Activated naive CD8-positive, alpha-beta T cell treated with anti-CD3 and anti-CD28 coated beads, Interleukin-2, amount 10 ng/mL, durations not matched to agents 7 days and 5 days (primary cell): Measurements from ENCODE around the gene PDCD2L. TPM values are rescaled to one million over a fixed set of nuclear protein-coding genes. Genes with fewer than 3 reads are reported as not detected.
A peak's percentile ranks its signal among the peaks of the same experiment; 100 is the strongest.
"Not testable (repeated sequence)": the region's sequence is repeated elsewhere in the genome, so short reads cannot be mapped to it uniquely, and the experiment has no call there.

Experiments
- ATAC-seq: fragments of 150-1000 bp; cut with Tn5 transposase; one replicate; pipeline ENCODE4 v1.10.0; 2021; ENCODE audit warnings: low read depth, moderate library complexity
- POLR2A ChIA-PET: fragments of 350-600 bp; sonication (Branson Sonifier 250); formaldehyde crosslinking; loops from one replicate; lab custom pipeline; 2021; ENCODE audit warnings: antibody characterized with exemption; lab: Charles Lee
- DNase-seq: peaks from one replicate; pipeline ENCODE4 v3.0.0; 2021
- H3K27ac Mint-ChIP-seq: one replicate; pipeline ENCODE4 v1.8.0; 2022; ENCODE audit warnings: mild to moderate bottlenecking, mixed read lengths
- H3K27me3 Mint-ChIP-seq: one replicate; pipeline ENCODE4 v1.8.0; 2022; ENCODE audit warnings: mild to moderate bottlenecking, moderate library complexity, mixed read lengths
- H3K36me3 Mint-ChIP-seq: one replicate; pipeline ENCODE4 v1.8.0; 2021; ENCODE audit warnings: mild to moderate bottlenecking, mixed read lengths
- H3K4me1 Mint-ChIP-seq: one replicate; pipeline ENCODE4 v1.8.0; 2021; ENCODE audit warnings: mixed read lengths
- H3K4me3 Mint-ChIP-seq: one replicate; pipeline ENCODE4 v1.8.0; 2022; ENCODE audit warnings: mild to moderate bottlenecking, moderate library complexity, mixed read lengths
- H3K9me3 Mint-ChIP-seq: one replicate; pipeline ENCODE4 v1.8.0; 2021; ENCODE audit warnings: mixed read lengths
- total RNA-seq, 2 experiments: library from RNA; stranded (reverse); gene quantifications; one replicate each; pipeline ENCODE4 v1.2.3, GENCODE V29; 2021

PDCD2L gene
- total RNA-seq, 2 experiments from 2014 or later = 9.4 to 13.3 TPM

DNA sequence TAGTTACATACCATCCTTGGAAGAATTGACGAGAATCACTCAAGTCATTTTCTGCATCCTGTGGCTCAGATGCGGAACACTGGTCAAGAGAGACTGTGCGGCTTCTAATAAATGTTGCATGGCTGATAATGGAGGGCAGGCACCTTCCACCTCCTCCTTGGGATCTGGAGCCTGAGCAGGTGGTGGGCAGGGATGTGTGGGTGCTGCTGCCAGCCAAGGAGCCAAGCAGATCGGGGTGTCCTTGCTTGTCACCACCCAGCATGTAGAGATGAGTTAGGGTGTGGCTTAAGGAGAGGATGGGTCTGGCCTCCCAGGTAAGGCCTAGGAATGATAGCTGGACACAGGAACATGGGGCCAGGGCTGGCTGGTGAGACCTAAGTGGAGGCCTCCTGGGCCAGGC lies 21.7 kb upstream of the PDCD2L start:
- Mint-ChIP-seq H3K27me3 (no peaks in the 10 kb centered on the region), H3K9me3 (no peaks in the 10 kb centered on the region), H3K4me1 (peaks cover 6% of the 10 kb centered on the region), H3K36me3 (peaks cover 45% of the 10 kb centered on the region), H3K4me3 (no peak overlapping the region), H3K27ac (no peak overlapping the region)
- no peak for ATAC-seq
- DNase-seq = no peak
- POLR2A ChIA-PET = no interaction called here

DNA sequence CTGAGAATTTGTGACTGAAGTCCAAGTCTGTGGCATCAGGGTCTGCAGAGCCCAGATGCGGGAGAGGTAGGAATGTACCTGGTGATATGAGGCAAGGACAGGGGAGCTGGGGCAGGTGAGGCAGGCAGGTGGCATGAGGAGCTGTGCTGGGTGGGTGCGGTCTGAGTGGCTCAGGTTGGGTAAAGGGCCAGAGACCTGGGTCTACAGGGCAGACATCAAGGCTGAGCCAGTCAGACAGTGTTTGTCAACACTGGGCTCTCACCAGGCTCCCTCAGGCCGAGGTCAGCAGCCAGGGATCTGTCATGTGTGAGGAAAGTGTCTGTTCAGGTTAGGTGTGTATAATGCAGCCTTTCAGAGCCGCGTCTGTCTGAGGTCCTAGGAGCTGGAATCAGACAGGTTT lies 20.6 kb upstream of the PDCD2L start:
- H3K27ac Mint-ChIP-seq = peak overlapping the region; percentile 63
- DNase-seq (no peak), ATAC-seq (no peak)
- H3K9me3 Mint-ChIP-seq = no peaks in the 10 kb centered on the region
- POLR2A ChIA-PET = no interaction called here
- no peaks in the 10 kb centered on the region for H3K27me3 Mint-ChIP-seq
- H3K4me3 Mint-ChIP-seq = no peak overlapping the region
- peaks cover 46% of the 10 kb centered on the region for H3K36me3 Mint-ChIP-seq
- peaks cover 6% of the 10 kb centered on the region for H3K4me1 Mint-ChIP-seq

DNA sequence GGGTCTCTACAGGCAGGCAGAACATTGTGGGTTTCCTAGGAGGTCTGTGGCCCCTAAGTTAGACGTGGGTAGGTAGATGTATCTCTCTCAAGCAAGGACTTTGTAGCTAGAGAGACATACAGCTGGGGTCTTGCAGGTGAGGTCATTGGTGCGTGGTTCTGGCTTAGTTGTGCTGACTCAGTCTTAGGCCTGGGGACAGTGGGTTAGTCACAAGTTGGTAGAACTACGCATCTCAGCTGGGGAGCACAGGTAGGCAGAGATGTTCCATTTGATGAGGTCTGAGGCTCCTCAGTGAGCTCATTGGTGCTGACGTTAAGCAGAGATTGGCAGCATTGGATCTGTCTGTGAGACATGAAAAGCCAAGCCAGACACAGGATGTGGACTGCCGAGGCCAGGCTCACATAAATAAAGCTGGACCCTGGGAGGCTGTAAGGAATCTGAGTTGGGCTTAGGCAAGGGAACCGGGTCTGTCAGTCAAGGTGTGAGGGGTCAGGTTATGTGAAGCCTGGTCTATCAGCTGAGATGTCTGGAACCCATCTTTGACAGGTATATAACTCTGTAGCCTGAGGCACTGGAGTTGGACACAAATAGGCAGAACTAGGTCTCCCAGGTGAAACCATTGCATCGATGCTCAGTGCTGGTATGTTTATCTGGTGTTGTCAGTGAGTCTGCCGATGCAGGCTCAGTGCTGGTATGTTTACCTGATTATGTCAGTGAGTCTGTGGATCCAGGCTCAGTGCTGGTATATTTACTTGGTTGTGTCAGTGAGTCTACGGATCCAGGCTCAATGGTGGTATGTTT lies 17.4 kb upstream of the PDCD2L start:
- Mint-ChIP-seq H3K4me3 (no peak overlapping the region), H3K9me3 (no peaks in the 10 kb centered on the region), H3K4me1 (peaks cover 6% of the 10 kb centered on the region), H3K27ac (peak overlapping the region; percentile 59), H3K27me3 (no peaks in the 10 kb centered on the region), H3K36me3 (peaks cover 41% of the 10 kb centered on the region)
- POLR2A ChIA-PET = no interaction called here
- no peak for ATAC-seq
- no peak for DNase-seq

DNA sequence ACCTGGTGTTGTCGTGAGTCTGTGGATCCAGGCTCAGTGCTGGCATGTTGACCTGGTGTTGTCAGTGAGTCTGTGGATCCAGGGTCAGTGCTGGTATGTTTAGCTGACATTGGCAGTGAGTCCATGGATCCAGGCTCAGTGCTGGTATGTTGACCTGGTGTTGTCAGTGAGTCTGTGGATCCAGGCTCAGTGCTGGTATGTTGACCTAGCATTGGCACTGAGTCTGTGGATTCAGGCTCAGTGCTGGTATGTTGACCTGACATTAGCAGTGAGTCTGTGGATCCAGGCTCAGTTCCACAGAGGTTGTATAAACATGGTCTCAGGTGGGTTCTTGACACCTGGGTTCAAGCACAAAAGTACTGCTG lies 16.8 kb upstream of the PDCD2L start:
- no peak overlapping the region for H3K4me3 Mint-ChIP-seq
- peaks cover 6% of the 10 kb centered on the region for H3K4me1 Mint-ChIP-seq
- POLR2A ChIA-PET = no interaction called here
- peaks cover 40% of the 10 kb centered on the region for H3K36me3 Mint-ChIP-seq
- ATAC-seq (no peak), DNase-seq (no peak)
- no peaks in the 10 kb centered on the region for H3K9me3 Mint-ChIP-seq
- H3K27ac Mint-ChIP-seq = no peak overlapping the region
- H3K27me3 Mint-ChIP-seq = no peaks in the 10 kb centered on the region

DNA sequence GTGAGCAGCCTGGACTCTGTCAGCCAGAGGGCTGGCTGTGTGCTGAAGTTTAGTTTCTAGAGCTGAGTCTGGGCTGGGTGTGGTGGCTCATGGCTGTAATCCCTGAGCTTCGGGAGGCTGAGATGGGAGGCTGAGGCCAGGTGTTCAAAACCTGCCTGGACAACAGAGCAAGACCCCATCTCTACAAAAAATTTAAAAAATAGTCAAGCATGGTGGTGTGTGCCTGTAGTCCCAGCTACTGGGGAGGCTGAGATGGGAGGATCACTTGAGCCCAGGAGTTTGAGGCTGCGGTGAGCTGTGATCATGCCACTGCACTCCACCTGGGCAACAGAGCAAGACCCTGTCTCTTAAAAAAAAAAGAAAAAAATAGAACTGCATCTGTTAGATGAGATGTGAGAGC lies 15.5 kb upstream of the PDCD2L start:
- H3K4me3 Mint-ChIP-seq, H3K4me1 Mint-ChIP-seq, H3K9me3 Mint-ChIP-seq, ATAC-seq, DNase-seq, H3K27ac Mint-ChIP-seq, POLR2A ChIA-PET, H3K27me3 Mint-ChIP-seq: not testable (repeated sequence)
- H3K36me3 Mint-ChIP-seq = peaks cover 27% of the 10 kb centered on the region

DNA sequence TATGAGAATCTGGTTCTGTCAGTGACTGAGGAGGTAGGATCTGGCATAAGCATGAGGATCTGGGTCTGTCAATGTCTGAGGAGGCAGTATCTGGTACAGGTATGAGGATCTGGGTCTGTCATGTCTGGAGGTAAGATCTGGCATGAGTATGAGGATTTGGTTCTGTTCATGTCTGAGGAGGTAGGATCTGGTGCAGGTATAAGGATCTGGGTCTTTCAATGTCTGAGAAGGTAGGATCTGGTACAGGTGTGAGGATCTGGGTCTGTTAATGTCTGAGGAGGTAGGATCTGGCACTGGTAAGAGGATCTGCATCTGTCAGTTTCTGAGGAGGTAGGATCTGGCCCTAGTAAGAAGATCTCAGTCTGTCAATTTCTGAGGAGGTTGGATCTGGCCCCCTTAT lies 12.4 kb upstream of the PDCD2L start:
- no peak overlapping the region for H3K4me3 Mint-ChIP-seq
- POLR2A ChIA-PET = no interaction called here
- H3K27me3 Mint-ChIP-seq = no peaks in the 10 kb centered on the region
- no peaks in the 10 kb centered on the region for H3K4me1 Mint-ChIP-seq
- DNase-seq (no peak), ATAC-seq (no peak)
- no peak overlapping the region for H3K27ac Mint-ChIP-seq
- H3K9me3 Mint-ChIP-seq = no peaks in the 10 kb centered on the region
- H3K36me3 Mint-ChIP-seq = peaks cover 8% of the 10 kb centered on the region

DNA sequence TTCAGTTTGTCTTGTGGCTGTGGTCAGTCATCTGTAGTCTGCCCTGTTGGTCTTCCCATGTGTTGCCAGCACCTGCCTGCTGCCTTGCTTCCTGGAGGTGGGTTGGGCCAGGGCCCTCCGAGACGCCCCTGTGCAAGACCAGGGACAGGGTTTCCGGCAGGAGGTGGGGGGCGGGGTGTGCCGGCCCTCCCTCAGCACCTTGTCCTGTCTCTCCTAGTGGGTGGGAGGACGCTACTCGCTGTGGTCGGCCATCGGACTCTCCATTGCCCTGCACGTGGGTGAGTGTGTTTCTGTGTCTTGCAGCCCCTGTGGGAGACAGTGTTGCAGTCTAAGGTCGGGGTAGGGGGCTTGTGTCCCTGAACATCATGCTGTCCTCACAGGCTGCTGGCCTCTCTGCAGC lies 11.2 kb upstream of the PDCD2L start:
- Mint-ChIP-seq H3K4me3 (no peak overlapping the region), H3K4me1 (peaks cover 1% of the 10 kb centered on the region), H3K9me3 (no peaks in the 10 kb centered on the region), H3K27me3 (no peaks in the 10 kb centered on the region), H3K27ac (no peak overlapping the region), H3K36me3 (peaks cover 11% of the 10 kb centered on the region)
- POLR2A ChIA-PET = no interaction called here
- ATAC-seq (no peak), DNase-seq (no peak)

DNA sequence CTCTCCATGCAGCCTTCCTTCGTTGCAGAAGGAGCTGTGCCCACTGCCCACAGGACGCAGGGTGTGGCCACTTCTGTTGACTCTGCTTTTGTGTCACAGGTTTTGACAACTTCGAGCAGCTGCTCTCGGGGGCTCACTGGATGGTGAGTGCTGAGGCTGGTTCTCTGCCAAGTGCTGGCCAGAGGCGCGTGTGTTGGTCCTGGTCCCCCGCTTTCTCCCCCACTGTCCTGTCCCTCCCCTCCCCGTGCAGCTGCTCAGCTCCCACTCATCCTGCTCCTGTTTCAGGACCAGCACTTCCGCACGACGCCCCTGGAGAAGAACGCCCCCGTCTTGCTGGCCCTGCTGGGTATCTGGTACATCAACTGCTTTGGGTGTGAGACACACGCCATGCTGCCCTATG lies 10.6 kb upstream of the PDCD2L start:
- peaks cover 13% of the 10 kb centered on the region for H3K36me3 Mint-ChIP-seq
- no peaks in the 10 kb centered on the region for H3K9me3 Mint-ChIP-seq
- POLR2A ChIA-PET = no interaction called here
- ATAC-seq = no peak
- H3K27ac Mint-ChIP-seq = no peak overlapping the region
- no peak for DNase-seq
- H3K27me3 Mint-ChIP-seq = no peaks in the 10 kb centered on the region
- no peak overlapping the region for H3K4me3 Mint-ChIP-seq
- H3K4me1 Mint-ChIP-seq = peaks cover 1% of the 10 kb centered on the region

DNA sequence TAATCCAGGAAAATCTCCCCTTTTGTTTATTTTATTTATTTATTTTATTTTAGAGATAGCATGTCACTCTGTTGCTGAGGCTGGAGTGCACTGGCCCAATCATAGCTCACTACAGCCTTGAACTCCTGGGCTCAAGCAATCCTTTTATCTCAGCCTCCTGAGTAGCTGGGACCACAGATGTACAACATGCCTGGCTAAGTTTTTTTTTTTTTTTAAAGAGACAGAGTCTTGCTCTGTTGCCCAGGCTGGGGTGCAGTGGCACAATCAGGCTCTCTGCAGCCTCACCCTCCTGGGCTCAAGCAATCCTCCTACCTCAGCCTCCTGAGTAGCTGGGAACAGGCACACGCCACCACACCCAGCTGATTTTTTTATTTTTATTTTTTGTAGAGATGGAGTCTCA lies 6.3 kb upstream of the PDCD2L start:
- no peaks in the 10 kb centered on the region for H3K27me3 Mint-ChIP-seq
- H3K4me1 Mint-ChIP-seq = peaks cover 4% of the 10 kb centered on the region
- POLR2A ChIA-PET = interaction anchor here (0.7 kb wide), 1 partner anchor 13 kb away, joined by 4 read pairs; no protein-coding TSS in a partner anchor
- no peak overlapping the region for H3K27ac Mint-ChIP-seq
- no peak for ATAC-seq
- H3K9me3 Mint-ChIP-seq = no peaks in the 10 kb centered on the region
- H3K36me3 Mint-ChIP-seq = peaks cover 29% of the 10 kb centered on the region
- no peak for DNase-seq
- no peak overlapping the region for H3K4me3 Mint-ChIP-seq

DNA sequence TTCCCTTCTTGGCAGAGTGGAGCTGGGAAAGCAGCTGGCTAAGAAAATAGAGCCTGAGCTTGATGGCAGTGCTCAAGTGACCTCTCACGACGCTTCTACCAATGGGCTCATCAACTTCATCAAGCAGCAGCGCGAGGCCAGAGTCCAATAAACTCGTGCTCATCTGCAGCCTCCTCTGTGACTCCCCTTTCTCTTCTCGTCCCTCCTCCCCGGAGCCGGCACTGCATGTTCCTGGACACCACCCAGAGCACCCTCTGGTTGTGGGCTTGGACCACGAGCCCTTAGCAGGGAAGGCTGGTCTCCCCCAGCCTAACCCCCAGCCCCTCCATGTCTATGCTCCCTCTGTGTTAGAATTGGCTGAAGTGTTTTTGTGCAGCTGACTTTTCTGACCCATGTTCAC lies 4.3 kb upstream of the PDCD2L start:
- no peak for DNase-seq
- Mint-ChIP-seq H3K4me3 (no peak overlapping the region), H3K9me3 (no peaks in the 10 kb centered on the region), H3K27me3 (no peaks in the 10 kb centered on the region), H3K27ac (no peak overlapping the region), H3K36me3 (peaks cover 29% of the 10 kb centered on the region), H3K4me1 (peaks cover 13% of the 10 kb centered on the region)
- ATAC-seq = no peak
- POLR2A ChIA-PET = no interaction called here

DNA sequence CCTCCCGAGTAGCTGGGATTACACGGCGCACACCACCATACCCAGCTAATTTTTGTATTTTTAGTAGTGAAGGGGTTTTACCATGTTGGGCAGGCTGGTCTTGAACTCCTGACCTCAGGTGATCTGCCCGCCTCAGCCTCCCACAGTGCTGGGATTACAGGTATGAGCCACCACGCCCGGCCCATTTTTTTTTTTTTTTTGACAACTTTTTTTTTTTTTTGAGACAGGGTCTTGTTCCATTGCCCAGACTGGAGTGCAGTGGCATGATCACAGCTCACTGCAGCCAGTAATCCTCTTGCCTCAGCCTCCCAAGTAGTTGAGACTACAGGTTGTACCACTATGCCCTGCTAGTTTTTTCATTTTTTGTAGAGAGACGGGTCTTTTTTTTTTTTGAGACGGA lies 3.4 kb upstream of the PDCD2L start:
- ATAC-seq, DNase-seq, H3K27ac Mint-ChIP-seq, H3K27me3 Mint-ChIP-seq, H3K4me3 Mint-ChIP-seq, POLR2A ChIA-PET, H3K9me3 Mint-ChIP-seq: not testable (repeated sequence)
- Mint-ChIP-seq H3K4me1 (peaks cover 15% of the 10 kb centered on the region), H3K36me3 (peaks cover 27% of the 10 kb centered on the region)

DNA sequence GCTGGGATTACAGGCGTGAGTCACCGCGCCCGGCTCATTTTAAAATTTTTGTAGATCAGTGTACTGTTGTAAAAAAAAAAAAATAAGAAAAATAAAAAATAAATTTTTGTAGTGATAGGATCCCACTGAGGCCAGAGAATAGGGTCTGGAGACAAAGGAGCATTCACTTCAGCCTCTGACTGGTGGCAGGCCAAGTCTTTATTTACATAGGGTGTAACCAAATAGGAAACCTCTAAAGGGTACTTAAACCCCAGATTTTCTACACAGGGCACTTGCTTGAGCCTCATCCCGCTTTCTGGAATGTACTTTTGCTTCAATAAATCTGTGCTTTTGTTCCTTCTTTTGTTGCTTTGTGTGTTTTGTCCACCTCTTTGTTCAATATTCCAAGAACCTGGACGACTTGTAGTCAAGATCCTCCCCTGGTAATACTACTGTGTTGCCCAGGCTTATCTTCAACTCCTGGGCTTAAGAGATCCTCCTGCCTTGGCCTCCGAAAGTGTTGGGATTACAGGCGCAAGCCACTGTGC lies 2.1 kb upstream of the PDCD2L start:
- H3K4me1 Mint-ChIP-seq = peaks cover 16% of the 10 kb centered on the region
- ATAC-seq = no peak
- no peaks in the 10 kb centered on the region for H3K9me3 Mint-ChIP-seq
- POLR2A ChIA-PET = no interaction called here
- DNase-seq = no peak
- no peak overlapping the region for H3K4me3 Mint-ChIP-seq
- no peaks in the 10 kb centered on the region for H3K27me3 Mint-ChIP-seq
- peaks cover 26% of the 10 kb centered on the region for H3K36me3 Mint-ChIP-seq
- H3K27ac Mint-ChIP-seq = no peak overlapping the region

DNA sequence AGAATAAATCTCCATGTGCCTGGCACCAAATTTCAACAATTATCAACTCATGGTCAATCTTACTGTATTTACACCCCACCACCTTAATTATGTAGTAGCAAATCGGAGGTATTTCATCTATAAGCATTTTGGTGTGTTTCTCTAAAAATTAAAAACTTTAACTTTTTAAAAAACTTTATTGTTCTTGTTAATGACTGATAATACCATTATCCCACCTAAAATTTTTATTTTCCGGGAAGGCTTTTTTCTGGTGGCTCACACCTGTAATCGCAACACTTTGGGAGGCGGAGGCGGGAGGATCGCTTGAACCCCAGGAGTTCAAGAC lies 453 bp upstream of the PDCD2L start:
- peak overlapping the region; percentile 83 for H3K27ac Mint-ChIP-seq
- DNase-seq = no peak
- peak overlapping the region; percentile 90 for H3K4me3 Mint-ChIP-seq
- H3K4me1 Mint-ChIP-seq = peaks cover 17% of the 10 kb centered on the region
- POLR2A ChIA-PET = interaction anchor here (0.9 to 2.8 kb wide), 3 partner anchors 20 to 27 kb away, joined by 3 to 21 read pairs (median 6); partner anchors contain the start of gene UBA2
- peaks cover 20% of the 10 kb centered on the region for H3K36me3 Mint-ChIP-seq
- H3K27me3 Mint-ChIP-seq = no peaks in the 10 kb centered on the region
- H3K9me3 Mint-ChIP-seq = no peaks in the 10 kb centered on the region
- ATAC-seq = no peak

DNA sequence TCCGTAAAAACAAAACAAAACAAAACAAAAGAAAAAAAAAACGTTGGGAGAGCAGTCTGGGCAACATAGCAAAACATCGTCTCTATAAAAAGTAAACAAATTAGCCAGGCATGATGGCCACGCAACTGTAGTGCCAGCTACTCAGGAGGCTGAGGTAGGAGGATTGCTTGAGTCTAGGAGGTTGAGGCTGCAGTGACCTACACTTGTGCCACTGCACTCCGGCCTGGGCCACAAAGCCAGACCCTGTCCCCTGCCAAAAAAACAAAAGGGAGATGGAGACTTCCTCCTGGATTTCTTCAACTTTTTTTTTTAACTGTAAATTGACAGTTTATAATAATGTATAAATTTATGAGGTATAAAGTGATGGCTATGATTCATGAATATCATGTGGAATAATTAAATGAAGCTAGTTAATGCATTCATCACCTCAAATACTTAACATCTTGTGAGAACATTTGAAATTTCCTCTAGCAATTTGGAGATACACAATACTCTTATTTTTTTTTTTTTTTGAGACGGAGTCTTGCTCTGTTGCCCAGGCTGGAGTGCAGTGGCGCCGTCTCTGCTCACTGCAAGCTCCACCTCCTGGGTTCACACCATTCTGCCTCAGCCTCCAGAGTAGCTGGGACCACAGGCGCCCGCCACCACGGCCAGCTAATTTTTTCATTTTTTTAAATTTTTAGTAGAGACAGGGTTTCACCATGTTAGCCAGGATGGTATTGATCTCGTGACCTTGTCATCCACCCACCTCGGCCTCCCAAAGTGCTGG lies 1.9 kb downstream of the PDCD2L start:
- POLR2A ChIA-PET = no interaction called here
- Mint-ChIP-seq H3K36me3 (peaks cover 12% of the 10 kb centered on the region), H3K9me3 (no peaks in the 10 kb centered on the region), H3K4me1 (peaks cover 17% of the 10 kb centered on the region), H3K27me3 (no peaks in the 10 kb centered on the region), H3K4me3 (no peak overlapping the region), H3K27ac (no peak overlapping the region)
- ATAC-seq (no peak), DNase-seq (no peak)
